GM12878 (cell line): ENCODE measurements around the gene SPATA3. TPM values are rescaled to one million over a fixed set of nuclear protein-coding genes. Genes with fewer than 3 reads are reported as not detected.

Experiments used
- ASH2L ChIP-seq: fragments of 300-600, 200-600 bp; sonication (generic); IDR thresholded peaks from 2 replicates; pipeline ENCODE4 v1.6.1; 2017; ENCODE audit warnings: low read depth, mild to moderate bottlenecking, borderline replicate concordance
- BHLHE40 ChIP-seq, 2 experiments: fragments of 450-650 bp in 1 of 2; IDR thresholded peaks; 2 replicates each; pipeline ENCODE4 v1.6.1; 2011 to 2017; ENCODE audit warnings: low read depth in 2 of 2, borderline replicate concordance in 1 of 2, improper control_type of control experiment in 1 of 2, low read length in 1 of 2, mild to moderate bottlenecking in 1 of 2
- CEBPB ChIP-seq, 2 experiments: fragments of 150-350 bp in 1 of 2; IDR thresholded peaks; 2 replicates each; pipeline ENCODE4 v1.6.1; 2012 to 2014; ENCODE audit warnings: low read depth in 2 of 2, low read length in 2 of 2, borderline replicate concordance in 1 of 2, inconsistent platforms in 1 of 2
- CHD1 ChIP-seq: IDR thresholded peaks from 2 replicates; pipeline ENCODE4 v1.6.1; 2012; ENCODE audit warnings: low read depth, low read length, improper control_type of control experiment
- DPF2 ChIP-seq: fragments of 450-650 bp; IDR thresholded peaks from 2 replicates; pipeline ENCODE4 v1.6.1; 2017; ENCODE audit warnings: mild to moderate bottlenecking
- EZH2 ChIP-seq: IDR thresholded peaks from 2 replicates; pipeline ENCODE4 v1.6.1; 2012; ENCODE audit warnings: low read depth, mild to moderate bottlenecking, control low read depth, inconsistent platforms, low read length, borderline replicate concordance; ENCODE audit not compliant: control insufficient read depth
- HDAC2 ChIP-seq: fragments of 200-600 bp; sonication (generic); IDR thresholded peaks from 2 replicates; pipeline ENCODE4 v1.6.1; 2017
- JUNB ChIP-seq: IDR thresholded peaks from 2 replicates; pipeline ENCODE4 v1.6.1; 2016; ENCODE audit warnings: antibody characterized with exemption, mild to moderate bottlenecking
- JUND ChIP-seq: IDR thresholded peaks from 2 replicates; pipeline ENCODE4 v1.6.1; 2012; ENCODE audit warnings: low read depth, mild to moderate bottlenecking, low read length, improper control_type of control experiment, moderate library complexity
- NFYB ChIP-seq: IDR thresholded peaks from 2 replicates; pipeline ENCODE4 v1.6.1; 2011; ENCODE audit warnings: low read depth, mild to moderate bottlenecking, low read length, improper control_type of control experiment, moderate library complexity; ENCODE audit not compliant: insufficient read depth
- NR2C1 ChIP-seq: fragments of 450-650 bp; IDR thresholded peaks from 2 replicates; pipeline ENCODE4 v1.6.1; 2017; ENCODE audit warnings: antibody characterized with exemption, mild to moderate bottlenecking, moderate library complexity
- NR2C2 ChIP-seq: IDR thresholded peaks from 2 replicates; pipeline ENCODE4 v1.6.1; 2011; ENCODE audit warnings: borderline replicate concordance, low read depth; ENCODE audit not compliant: control insufficient read depth, insufficient read length
- RUNX3 ChIP-seq: IDR thresholded peaks from 2 replicates; pipeline ENCODE4 v1.6.1; 2012; ENCODE audit warnings: low read length, inconsistent platforms
- SIX5 ChIP-seq: IDR thresholded peaks from 2 replicates; pipeline ENCODE4 v1.6.1; 2011; ENCODE audit warnings: mild to moderate bottlenecking, low read depth, low read length, moderate library complexity; ENCODE audit not compliant: severe bottlenecking
- SPI1 ChIP-seq: IDR thresholded peaks from 2 replicates; pipeline ENCODE4 v1.6.1; 2011; ENCODE audit warnings: low read depth, mild to moderate bottlenecking, low read length, moderate library complexity, borderline replicate concordance; ENCODE audit not compliant: insufficient read depth
- TARDBP ChIP-seq: IDR thresholded peaks from 2 replicates; pipeline ENCODE4 v1.6.1; 2016; ENCODE audit warnings: borderline replicate concordance
- TCF12 ChIP-seq: IDR thresholded peaks from 2 replicates; pipeline ENCODE4 v1.6.1; 2011; ENCODE audit warnings: low read depth, mild to moderate bottlenecking, low read length
- TCF3 ChIP-seq: IDR thresholded peaks from 2 replicates; pipeline ENCODE4 v1.6.1; 2012; ENCODE audit warnings: low read depth, mild to moderate bottlenecking, low read length, borderline replicate concordance; ENCODE audit not compliant: insufficient read depth
- TCF7 ChIP-seq: IDR thresholded peaks from 2 replicates; pipeline ENCODE4 v1.6.1; 2014; ENCODE audit warnings: antibody characterized with exemption, borderline replicate concordance
- YBX1 ChIP-seq: fragments of 450-650 bp; IDR thresholded peaks from 2 replicates; pipeline ENCODE4 v1.6.1; 2016; ENCODE audit warnings: antibody characterized with exemption
- YY1 ChIP-seq: IDR thresholded peaks from 2 replicates; pipeline ENCODE4 v1.6.1; 2011; ENCODE audit warnings: low read depth, mild to moderate bottlenecking, low read length
- ZBED1 ChIP-seq: IDR thresholded peaks from 2 replicates; pipeline ENCODE4 v1.6.1; 2016; ENCODE audit warnings: borderline replicate concordance
- ZNF24 ChIP-seq: fragments of 450-650 bp; IDR thresholded peaks from 2 replicates; pipeline ENCODE4 v1.6.1; 2017; ENCODE audit warnings: antibody characterized with exemption, mild to moderate bottlenecking
- ZNF384 ChIP-seq: IDR thresholded peaks from 2 replicates; pipeline ENCODE4 v1.6.1; 2012; ENCODE audit warnings: low read depth, mild to moderate bottlenecking, low read length, improper control_type of control experiment, borderline replicate concordance
- polyA plus RNA-seq, 11 experiments: library from polyadenylated mRNA; depleted of rRNA in 4 of 11; unstranded in 6 of 11; stranded (reverse) in 5 of 11; fragments of >200 nt; fragmentation: Nextera tagmentation in 4 of 11; fragmentation: Illumina TruSeq in 1 of 11; extraction: Ambion mirVana in 4 of 11; extraction: Trizol in 1 of 11; gene quantifications; 1 replicate in 1 of 11; 2 replicates in 10 of 11; pipeline versions ENCODE4 v1.2.1 to v1.2.3, GENCODE V29; 2011 to 2016; ENCODE audit warnings: inconsistent platforms in 2 of 11, missing spikeins in 2 of 11, low read depth in 1 of 11
- total RNA-seq, 4 experiments: library from RNA; depleted of rRNA in 3 of 4; stranded (reverse); fragments of >200 nt in 3 of 4; fragmentation: Illumina TruSeq in 1 of 4; extraction: Trizol in 1 of 4; gene quantifications; 2 replicates each; pipeline versions ENCODE4 v1.2.1 to v1.2.3, GENCODE V29; 2013 to 2021
- TF ChIP-seq, protein P1 (sequence below): fragments of 450-650 bp; IDR thresholded peaks from 2 replicates; pipeline ENCODE4 v1.6.1; 2017; ENCODE audit warnings: antibody characterized with exemption, mild to moderate bottlenecking, moderate library complexity
- TF ChIP-seq, protein P2 (sequence below): fragments of 450-650 bp; IDR thresholded peaks from 2 replicates; pipeline ENCODE4 v1.6.1; 2018; ENCODE audit warnings: mild to moderate bottlenecking, low read depth, moderate library complexity; ENCODE audit not compliant: partially characterized antibody

Gene SPATA3
- total and polyA plus RNA-seq, 10 of the 15 experiments (the other 5 are each of a cell fraction or from before 2014, with no cell fraction given), result not detected

DNA sequence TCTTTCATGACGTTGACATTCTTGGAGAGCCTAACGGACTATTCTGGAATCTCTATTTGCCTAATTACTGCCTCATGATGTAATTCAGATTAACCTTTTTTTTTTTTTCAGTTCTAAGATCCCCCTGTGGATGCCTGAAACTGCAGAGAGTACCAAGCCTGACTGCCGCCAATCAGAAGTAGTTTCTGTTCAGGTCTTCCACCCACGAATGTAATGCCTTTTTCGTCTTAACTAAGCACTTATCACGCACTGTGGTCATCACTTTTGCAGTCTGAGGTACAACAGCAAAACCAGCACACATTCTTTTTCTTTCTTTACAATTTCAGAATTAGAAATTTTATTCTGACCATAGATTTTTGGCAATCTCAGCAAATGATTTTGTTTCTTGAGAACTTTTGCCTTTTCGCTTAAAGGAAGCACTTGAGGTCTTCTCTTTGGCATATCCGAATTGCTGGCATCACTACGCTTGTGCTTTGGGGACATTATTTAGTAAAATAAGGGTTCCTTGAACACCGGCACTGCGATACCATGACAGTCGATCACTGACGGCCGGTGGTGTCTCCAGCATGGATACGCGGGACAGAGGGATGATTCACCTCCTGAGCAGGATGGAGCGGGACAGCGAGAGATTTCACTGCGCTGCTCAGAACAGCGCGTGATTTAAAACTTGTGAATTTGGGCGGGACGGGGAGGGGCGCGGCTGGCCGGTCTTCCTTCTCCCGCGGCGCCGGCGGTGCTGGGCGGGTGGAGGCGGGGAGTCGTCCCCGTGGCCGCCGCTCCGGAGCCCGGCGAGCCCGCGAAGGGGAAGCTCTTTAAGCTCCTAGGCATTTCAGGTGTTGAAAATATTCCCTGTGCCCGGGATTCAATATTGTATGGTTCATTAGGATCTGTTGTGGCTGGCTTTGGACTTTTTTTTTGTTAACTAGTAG, 38.8 kb upstream of the SPATA3 start (continued):
- TF ChIP-seq, protein P1, sequence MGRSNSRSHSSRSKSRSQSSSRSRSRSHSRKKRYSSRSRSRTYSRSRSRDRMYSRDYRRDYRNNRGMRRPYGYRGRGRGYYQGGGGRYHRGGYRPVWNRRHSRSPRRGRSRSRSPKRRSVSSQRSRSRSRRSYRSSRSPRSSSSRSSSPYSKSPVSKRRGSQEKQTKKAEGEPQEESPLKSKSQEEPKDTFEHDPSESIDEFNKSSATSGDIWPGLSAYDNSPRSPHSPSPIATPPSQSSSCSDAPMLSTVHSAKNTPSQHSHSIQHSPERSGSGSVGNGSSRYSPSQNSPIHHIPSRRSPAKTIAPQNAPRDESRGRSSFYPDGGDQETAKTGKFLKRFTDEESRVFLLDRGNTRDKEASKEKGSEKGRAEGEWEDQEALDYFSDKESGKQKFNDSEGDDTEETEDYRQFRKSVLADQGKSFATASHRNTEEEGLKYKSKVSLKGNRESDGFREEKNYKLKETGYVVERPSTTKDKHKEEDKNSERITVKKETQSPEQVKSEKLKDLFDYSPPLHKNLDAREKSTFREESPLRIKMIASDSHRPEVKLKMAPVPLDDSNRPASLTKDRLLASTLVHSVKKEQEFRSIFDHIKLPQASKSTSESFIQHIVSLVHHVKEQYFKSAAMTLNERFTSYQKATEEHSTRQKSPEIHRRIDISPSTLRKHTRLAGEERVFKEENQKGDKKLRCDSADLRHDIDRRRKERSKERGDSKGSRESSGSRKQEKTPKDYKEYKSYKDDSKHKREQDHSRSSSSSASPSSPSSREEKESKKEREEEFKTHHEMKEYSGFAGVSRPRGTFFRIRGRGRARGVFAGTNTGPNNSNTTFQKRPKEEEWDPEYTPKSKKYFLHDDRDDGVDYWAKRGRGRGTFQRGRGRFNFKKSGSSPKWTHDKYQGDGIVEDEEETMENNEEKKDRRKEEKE, result no peak
- TF ChIP-seq TCF7 (no peak), JUNB (peak; percentile 80), ASH2L (0 out of 2 replicates have a peak, but pooled peaks have one; percentile 55), HDAC2 (no peak), JUND (peak; percentile 42; the same call in 1 of the 2 replicates), YY1 (peak; percentile 33; the same call in 1 of the 2 replicates), TCF3 (0 out of 2 replicates have a peak, but pooled peaks have one; percentile 56), CEBPB (IDR thresholded peaks at IDR 0.05; ENCODE audit: borderline replicate concordance in 1 of 2, low read depth in 2 of 2, low read length in 2 of 2) (no peak), NR2C2 (no peak), NR2C1 (no peak), ZBED1 (peak; percentile 94), YBX1 (no peak), TCF12 (peak; percentile 54; the same call in 1 of the 2 replicates), RUNX3 (no peak), CHD1 (no peak; the same call in 1 of the 2 replicates), SIX5 (no peak), DPF2 (peak; percentile 53), SPI1 (no peak), NFYB (peak; percentile 65), ZNF384 (peak; percentile 97), BHLHE40 (IDR thresholded peaks at IDR 0.05; ENCODE audit: borderline replicate concordance in 1 of 2, low read depth in 2 of 2, low read length in 1 of 2) (peak; percentile 56 to 71; a peak in 3 of 4 replicates), ZNF24 (peak; percentile 57; the same call in 1 of the 2 replicates), TARDBP (no peak), EZH2 (no peak)
- TF ChIP-seq, protein P2, sequence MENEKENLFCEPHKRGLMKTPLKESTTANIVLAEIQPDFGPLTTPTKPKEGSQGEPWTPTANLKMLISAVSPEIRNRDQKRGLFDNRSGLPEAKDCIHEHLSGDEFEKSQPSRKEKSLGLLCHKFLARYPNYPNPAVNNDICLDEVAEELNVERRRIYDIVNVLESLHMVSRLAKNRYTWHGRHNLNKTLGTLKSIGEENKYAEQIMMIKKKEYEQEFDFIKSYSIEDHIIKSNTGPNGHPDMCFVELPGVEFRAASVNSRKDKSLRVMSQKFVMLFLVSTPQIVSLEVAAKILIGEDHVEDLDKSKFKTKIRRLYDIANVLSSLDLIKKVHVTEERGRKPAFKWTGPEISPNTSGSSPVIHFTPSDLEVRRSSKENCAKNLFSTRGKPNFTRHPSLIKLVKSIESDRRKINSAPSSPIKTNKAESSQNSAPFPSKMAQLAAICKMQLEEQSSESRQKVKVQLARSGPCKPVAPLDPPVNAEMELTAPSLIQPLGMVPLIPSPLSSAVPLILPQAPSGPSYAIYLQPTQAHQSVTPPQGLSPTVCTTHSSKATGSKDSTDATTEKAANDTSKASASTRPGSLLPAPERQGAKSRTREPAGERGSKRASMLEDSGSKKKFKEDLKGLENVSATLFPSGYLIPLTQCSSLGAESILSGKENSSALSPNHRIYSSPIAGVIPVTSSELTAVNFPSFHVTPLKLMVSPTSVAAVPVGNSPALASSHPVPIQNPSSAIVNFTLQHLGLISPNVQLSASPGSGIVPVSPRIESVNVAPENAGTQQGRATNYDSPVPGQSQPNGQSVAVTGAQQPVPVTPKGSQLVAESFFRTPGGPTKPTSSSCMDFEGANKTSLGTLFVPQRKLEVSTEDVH, result peak; percentile 16
